ENCODE measurements around the gene LCE1F. TPM values are rescaled to one million over a fixed set of nuclear protein-coding genes. Genes with fewer than 3 reads are reported as not detected.

The LCE1F gene
- total RNA-seq, 1 donor from 2014 or later: not detected

DNA sequence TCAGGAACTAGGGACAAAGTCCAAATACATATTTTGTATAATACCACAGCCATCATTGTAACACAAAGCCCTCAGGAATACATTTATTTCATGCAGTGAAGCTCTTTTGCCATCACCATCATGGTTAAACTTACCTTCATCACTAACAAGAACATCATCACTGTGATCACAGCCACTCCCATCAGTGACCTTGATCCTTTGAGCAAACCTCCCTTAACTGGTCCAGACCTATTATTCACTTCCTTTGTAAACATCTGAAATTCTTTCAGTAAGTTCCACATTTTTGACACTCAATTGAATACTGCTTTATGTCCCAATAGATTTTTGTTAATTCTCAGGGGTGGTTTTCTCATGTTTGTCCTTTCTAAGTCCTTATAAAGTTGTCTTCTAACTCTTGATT is 33.3 kb upstream of the LCE1F start:
- Histone ChIP-seq H3K36me3 (no peaks in the 10 kb centered on the region), H3K79me2 (ENCODE audit: low read depth) (no peaks in the 10 kb centered on the region), H3K4me1 (no peaks in the 10 kb centered on the region), H3K4me2 (no peak overlapping the region), H2AFZ (replicated peaks) (no peak overlapping the region), H3K4me3 (no peak overlapping the region), H3K27ac (no peak overlapping the region), H3K9ac (no peak overlapping the region), H4K20me1 (ENCODE audit: low read depth) (no peaks in the 10 kb centered on the region), H3K27me3 (no peaks in the 10 kb centered on the region), H3K9me3 (ENCODE audit: low read depth) (peaks cover 40% of the 10 kb centered on the region), H3F3A (ENCODE audit: low read depth) (no peaks in the 10 kb centered on the region)
- Mint-ChIP-seq H3K4me3 (no peak overlapping the region), H3K36me3 (no peaks in the 10 kb centered on the region), H3K27me3 (ENCODE audit: insufficient read depth, low read depth) (peaks cover 4% of the 10 kb centered on the region), H3K9me3 (peaks cover 41% of the 10 kb centered on the region), H3K27ac (no peak overlapping the region), H3K4me1 (no peaks in the 10 kb centered on the region)
- no peak for DNase-seq (ENCODE audit: low spot score)
- no peak for TF ChIP-seq EZH2phosphoT487 (IDR thresholded peaks at IDR 0.05)

GRCh38 chr1:152743371-152744145 is 31.4 kb upstream of the LCE1F start:
- Mint-ChIP-seq H3K36me3 (no peaks in the 10 kb centered on the region), H3K4me1 (no peaks in the 10 kb centered on the region), H3K4me3 (no peak overlapping the region), H3K9me3 (peaks cover 33% of the 10 kb centered on the region), H3K27me3 (ENCODE audit: insufficient read depth, low read depth) (peaks cover 4% of the 10 kb centered on the region), H3K27ac (no peak overlapping the region)
- H3K79me2 ChIP-seq (ENCODE audit: low read depth): no peaks in the 10 kb centered on the region
- no peak overlapping the region for H3K27ac ChIP-seq
- no peak overlapping the region for H3K9ac ChIP-seq
- H2AFZ ChIP-seq (replicated peaks): no peak overlapping the region
- H3K36me3 ChIP-seq: no peaks in the 10 kb centered on the region
- H3K4me1 ChIP-seq: no peaks in the 10 kb centered on the region
- H3K4me2 ChIP-seq: no peak overlapping the region
- TF ChIP-seq EZH2phosphoT487 (IDR thresholded peaks at IDR 0.05) (no peak), CTCF (IDR thresholded peaks at IDR 0.05) (no peak), EZH2 (IDR thresholded peaks at IDR 0.05) (no peak)
- H4K20me1 ChIP-seq (ENCODE audit: low read depth): no peaks in the 10 kb centered on the region
- H3F3A ChIP-seq (ENCODE audit: low read depth): no peaks in the 10 kb centered on the region
- no peak for DNase-seq (ENCODE audit: low spot score)
- H3K9me3 ChIP-seq (ENCODE audit: low read depth): peaks cover 55% of the 10 kb centered on the region
- no peak overlapping the region for H3K4me3 ChIP-seq
- H3K27me3 ChIP-seq: no peaks in the 10 kb centered on the region

- no peaks in the 10 kb centered on the region for H3K27me3 ChIP-seq
- no peak overlapping the region for H3K4me3 ChIP-seq
- H3K27ac ChIP-seq: no peak overlapping the region
- H3K27ac Mint-ChIP-seq: no peak overlapping the region
- H3K9me3 ChIP-seq (ENCODE audit: low read depth): peaks cover 45% of the 10 kb centered on the region
- no peak overlapping the region for H2AFZ ChIP-seq (replicated peaks)
- no peak overlapping the region for H3K4me3 Mint-ChIP-seq
- H3F3A ChIP-seq (ENCODE audit: low read depth): no peaks in the 10 kb centered on the region
- no peaks in the 10 kb centered on the region for H3K4me1 Mint-ChIP-seq
- no peaks in the 10 kb centered on the region for H3K36me3 ChIP-seq
- H3K27me3 Mint-ChIP-seq (ENCODE audit: insufficient read depth, low read depth): no peaks in the 10 kb centered on the region
- H3K4me1 ChIP-seq: no peaks in the 10 kb centered on the region
- no peak for DNase-seq (ENCODE audit: low spot score)
- TF ChIP-seq EZH2 (IDR thresholded peaks at IDR 0.05) (no peak), CTCF (IDR thresholded peaks at IDR 0.05) (no peak), EZH2phosphoT487 (IDR thresholded peaks at IDR 0.05) (no peak)
- H4K20me1 ChIP-seq (ENCODE audit: low read depth): no peaks in the 10 kb centered on the region
- H3K36me3 Mint-ChIP-seq: no peaks in the 10 kb centered on the region
- no peaks in the 10 kb centered on the region for H3K79me2 ChIP-seq (ENCODE audit: low read depth)
- H3K9ac ChIP-seq: no peak overlapping the region
- no peak overlapping the region for H3K4me2 ChIP-seq
- H3K9me3 Mint-ChIP-seq: peaks cover 27% of the 10 kb centered on the region
Observed at GRCh38 chr1:152745289-152745704, 29.6 kb upstream of the LCE1F start.

GRCh38 chr1:152745765-152746444 is 29.0 kb upstream of the LCE1F start:
- no peaks in the 10 kb centered on the region for H3K4me1 Mint-ChIP-seq
- Histone ChIP-seq H2AFZ (replicated peaks) (no peak overlapping the region), H3K36me3 (no peaks in the 10 kb centered on the region), H4K20me1 (ENCODE audit: low read depth) (no peaks in the 10 kb centered on the region), H3K4me3 (no peak overlapping the region), H3F3A (ENCODE audit: low read depth) (no peaks in the 10 kb centered on the region), H3K4me1 (no peaks in the 10 kb centered on the region), H3K79me2 (ENCODE audit: low read depth) (no peaks in the 10 kb centered on the region), H3K27me3 (no peaks in the 10 kb centered on the region), H3K27ac (no peak overlapping the region), H3K4me2 (no peak overlapping the region), H3K9me3 (ENCODE audit: low read depth) (peaks cover 44% of the 10 kb centered on the region), H3K9ac (no peak overlapping the region)
- peaks cover 28% of the 10 kb centered on the region for H3K9me3 Mint-ChIP-seq
- H3K4me3 Mint-ChIP-seq: no peak overlapping the region
- H3K36me3 Mint-ChIP-seq: no peaks in the 10 kb centered on the region
- H3K27me3 Mint-ChIP-seq (ENCODE audit: insufficient read depth, low read depth): no peaks in the 10 kb centered on the region
- no peak for DNase-seq (ENCODE audit: low spot score)
- H3K27ac Mint-ChIP-seq: no peak overlapping the region
- no peak for TF ChIP-seq EZH2phosphoT487 (IDR thresholded peaks at IDR 0.05)
- TF ChIP-seq CTCF (IDR thresholded peaks at IDR 0.05): no peak
- no peak for TF ChIP-seq EZH2 (IDR thresholded peaks at IDR 0.05)

All from neural progenitor cell (in vitro differentiated cells).